HEK293T (cell line): Measurements from ENCODE around the gene BAHCC1.

Experiments used
- BHLHE40 ChIP-seq: fragments of 450-650 bp; IDR thresholded peaks from 2 replicates; pipeline ENCODE4 v1.6.1; 2016; ENCODE audit warnings: mild to moderate bottlenecking, moderate library complexity, borderline replicate concordance
- FOXA1 ChIP-seq: fragments of 450-650 bp; IDR thresholded peaks from 2 replicates; pipeline ENCODE4 v1.6.1; 2016; ENCODE audit warnings: mild to moderate bottlenecking
- FOXM1 ChIP-seq: fragments of 450-650 bp; IDR thresholded peaks from 2 replicates; pipeline ENCODE4 v1.6.1; 2017; ENCODE audit warnings: mild to moderate bottlenecking, borderline replicate concordance

DNA sequence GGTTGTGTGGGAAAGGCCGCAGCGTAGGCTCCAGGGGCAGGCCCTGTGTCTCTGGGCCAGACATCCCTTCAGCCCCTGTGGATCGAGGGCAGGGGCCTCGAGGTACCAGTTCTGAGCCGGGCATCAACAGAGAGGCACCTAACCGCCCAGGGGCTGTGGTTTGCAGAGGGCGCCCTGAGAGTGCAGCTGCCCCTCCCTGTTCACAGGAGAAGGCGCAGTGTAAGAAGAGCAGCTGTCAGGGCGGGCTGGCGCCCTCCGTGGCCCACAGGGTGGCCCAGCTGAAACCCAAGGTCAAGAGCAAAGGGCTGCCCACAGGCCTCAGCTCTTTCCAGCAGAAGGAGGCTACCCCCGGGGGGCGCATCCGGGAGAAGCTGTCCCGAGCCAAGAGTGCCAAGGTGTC, 60.8 kb downstream of the BAHCC1 start:
- no peak for TF ChIP-seq FOXA1
- no peak for TF ChIP-seq BHLHE40
- no peak for TF ChIP-seq FOXM1
